GM12865 (cell line): ENCODE results near the gene KCNQ5.

Experiments
- DNase-seq: peaks from one replicate; pipeline ENCODE4 v3.0.0; 2010; ENCODE audit warnings: low read depth
- H3K4me3 ChIP-seq: 2 replicates; pipeline ENCODE4 v1.5.1; 2011; ENCODE audit warnings: mild to moderate bottlenecking, low read depth, low read length, control low read depth
- TF ChIP-seq, protein P1 (sequence below): IDR thresholded peaks from 2 replicates; pipeline ENCODE4 v1.5.1; 2011; ENCODE audit warnings: low read length, control low read depth, low read depth, inconsistent platforms; ENCODE audit not compliant: insufficient read depth; ENCODE audit errors: missing control alignments

The KCNQ5 gene

DNA sequence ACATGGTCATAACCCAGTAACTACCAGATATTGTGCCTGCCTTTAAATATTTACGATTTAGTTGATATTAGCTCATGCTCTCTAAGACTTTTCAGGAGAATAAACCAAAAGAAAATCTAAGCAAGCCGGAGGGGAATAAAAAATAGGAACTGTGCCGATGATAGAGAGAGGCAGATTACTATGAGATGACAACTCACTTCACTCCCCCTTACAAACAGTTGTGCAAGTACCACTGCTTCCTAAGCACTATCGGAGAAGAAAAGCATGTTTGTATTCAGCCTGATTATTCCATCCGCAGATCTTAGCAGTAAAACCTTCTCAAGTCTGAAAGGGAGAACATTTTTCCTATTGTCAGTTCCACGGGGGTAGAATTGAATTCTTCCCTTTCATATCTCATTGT, 294.4 kb downstream of the KCNQ5 start:
- no peak for DNase-seq

DNA sequence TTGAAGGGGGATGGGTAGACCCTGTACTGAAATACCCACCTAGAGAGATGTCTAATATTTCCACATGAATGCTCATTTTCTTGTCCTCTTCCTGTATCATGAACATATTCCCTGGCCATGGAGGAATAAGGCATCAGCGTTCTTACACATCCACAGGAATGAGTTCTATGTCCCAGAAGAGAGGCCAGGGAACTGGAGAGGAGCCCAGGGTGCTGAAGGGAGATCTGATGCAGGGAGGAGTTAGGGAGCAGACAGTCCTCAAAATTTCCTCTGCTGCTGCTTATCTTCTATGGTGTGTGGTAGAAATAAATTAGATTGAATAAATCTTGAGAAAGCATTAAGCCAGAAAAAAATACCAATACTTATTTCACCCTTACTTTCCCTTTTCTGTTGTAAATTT, 295.0 kb downstream of the KCNQ5 start:
- DNase-seq, result no peak
- no peak overlapping the region for H3K4me3 ChIP-seq
- TF ChIP-seq, protein P1, sequence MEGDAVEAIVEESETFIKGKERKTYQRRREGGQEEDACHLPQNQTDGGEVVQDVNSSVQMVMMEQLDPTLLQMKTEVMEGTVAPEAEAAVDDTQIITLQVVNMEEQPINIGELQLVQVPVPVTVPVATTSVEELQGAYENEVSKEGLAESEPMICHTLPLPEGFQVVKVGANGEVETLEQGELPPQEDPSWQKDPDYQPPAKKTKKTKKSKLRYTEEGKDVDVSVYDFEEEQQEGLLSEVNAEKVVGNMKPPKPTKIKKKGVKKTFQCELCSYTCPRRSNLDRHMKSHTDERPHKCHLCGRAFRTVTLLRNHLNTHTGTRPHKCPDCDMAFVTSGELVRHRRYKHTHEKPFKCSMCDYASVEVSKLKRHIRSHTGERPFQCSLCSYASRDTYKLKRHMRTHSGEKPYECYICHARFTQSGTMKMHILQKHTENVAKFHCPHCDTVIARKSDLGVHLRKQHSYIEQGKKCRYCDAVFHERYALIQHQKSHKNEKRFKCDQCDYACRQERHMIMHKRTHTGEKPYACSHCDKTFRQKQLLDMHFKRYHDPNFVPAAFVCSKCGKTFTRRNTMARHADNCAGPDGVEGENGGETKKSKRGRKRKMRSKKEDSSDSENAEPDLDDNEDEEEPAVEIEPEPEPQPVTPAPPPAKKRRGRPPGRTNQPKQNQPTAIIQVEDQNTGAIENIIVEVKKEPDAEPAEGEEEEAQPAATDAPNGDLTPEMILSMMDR, result no peak

More for the DNA sequence above, 294.4 kb downstream of the KCNQ5 start:
- H3K4me3 ChIP-seq, result no peak overlapping the region
- TF ChIP-seq, protein P1, result no peak

DNA sequence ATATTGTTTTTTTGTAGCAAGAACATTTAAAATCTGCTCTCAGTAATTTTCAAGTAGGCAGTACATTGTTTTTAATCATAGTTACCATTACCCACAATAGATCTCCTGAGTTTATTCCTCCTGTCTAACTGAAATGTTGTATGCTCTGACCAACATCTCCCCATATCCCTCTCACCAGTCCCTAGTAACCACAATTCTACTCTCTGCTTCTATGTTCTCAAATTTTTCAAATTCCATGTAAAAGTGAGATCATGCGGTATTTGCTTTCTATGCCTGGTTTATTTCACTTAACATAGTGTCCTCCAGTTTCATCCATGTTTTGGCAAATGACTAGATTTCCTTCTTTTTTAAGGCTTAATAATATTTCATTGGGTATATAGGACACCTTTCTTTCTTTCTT, 300.5 kb downstream of the KCNQ5 start:
- TF ChIP-seq, protein P1, result no peak
- no peak for DNase-seq
- H3K4me3 ChIP-seq, result no peak overlapping the region

DNA sequence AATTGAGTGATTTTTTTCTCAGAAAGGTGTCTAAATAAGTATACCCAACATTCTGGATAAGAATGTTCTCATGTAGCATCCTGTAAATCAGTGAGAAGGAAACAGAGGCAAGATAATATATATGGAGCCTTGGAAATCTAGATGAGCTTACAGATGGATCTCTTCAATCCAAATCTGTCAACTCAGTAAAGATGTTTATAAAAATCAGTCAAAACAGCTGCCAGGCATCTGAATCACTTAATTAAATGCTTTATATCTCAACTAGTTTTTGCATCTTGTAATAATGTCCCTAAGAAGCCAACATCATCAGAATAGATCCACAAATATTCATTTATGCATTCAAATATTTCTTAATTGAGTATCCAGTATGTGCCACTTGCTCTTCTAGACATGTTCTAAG, 303.3 kb downstream of the KCNQ5 start:
- H3K4me3 ChIP-seq, result no peak overlapping the region
- no peak for DNase-seq
- TF ChIP-seq, protein P1, result no peak

DNA sequence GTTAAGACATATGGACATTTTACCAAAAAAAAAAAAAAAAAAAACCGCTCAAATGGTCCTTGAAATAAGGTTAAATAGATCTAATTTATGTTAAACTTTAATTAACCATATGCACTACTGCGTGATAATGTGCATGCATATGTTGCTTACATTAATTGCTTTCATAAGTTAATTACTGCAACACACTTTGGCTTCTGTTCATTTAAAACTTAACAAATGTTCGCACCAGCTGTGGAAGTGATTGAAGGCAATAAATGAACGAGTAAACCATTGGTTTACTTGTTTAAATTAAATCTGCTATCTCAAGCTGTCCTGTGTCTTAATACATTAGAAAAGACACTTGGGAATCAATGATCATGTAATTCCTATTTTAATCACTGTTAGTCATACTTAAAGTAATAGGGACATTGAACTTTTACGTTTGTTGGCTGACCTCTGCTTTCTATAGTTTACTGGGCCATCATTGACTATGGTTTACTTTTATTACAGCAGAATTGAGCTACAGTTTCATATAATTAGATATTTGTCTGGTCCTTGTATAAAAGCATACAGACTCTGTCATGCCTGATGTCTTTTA, 308.8 kb downstream of the KCNQ5 start:
- TF ChIP-seq, protein P1, result no peak
- DNase-seq, result no peak
- no peak overlapping the region for H3K4me3 ChIP-seq

DNA sequence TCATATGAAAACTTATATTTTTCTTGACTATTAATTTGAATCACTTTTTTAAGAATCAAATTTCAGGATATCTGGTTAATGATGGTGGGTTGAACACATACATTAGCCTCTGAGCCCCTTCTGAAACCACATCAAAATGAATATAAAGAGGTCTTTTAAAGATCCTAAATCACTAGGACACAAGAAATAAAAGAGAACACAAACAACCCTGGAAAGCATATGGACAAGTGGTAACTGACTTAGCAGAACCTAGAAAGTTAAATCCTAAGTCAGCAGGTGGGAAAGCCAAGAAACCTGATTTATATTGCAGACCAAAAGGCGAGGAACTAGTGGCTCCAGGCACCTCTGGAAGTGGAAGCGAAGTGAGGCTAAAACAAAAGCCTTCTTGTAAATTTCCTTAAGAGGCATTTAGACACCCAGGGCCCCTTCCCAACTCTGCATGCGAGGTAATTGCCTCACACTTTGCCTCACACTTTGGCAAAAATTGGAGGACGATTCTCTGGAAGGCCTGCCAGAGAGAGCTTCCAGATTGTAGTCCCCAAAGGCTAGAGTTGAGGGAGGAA, 309.5 kb downstream of the KCNQ5 start:
- no peak overlapping the region for H3K4me3 ChIP-seq
- TF ChIP-seq, protein P1, result no peak
- DNase-seq, result no peak

DNA sequence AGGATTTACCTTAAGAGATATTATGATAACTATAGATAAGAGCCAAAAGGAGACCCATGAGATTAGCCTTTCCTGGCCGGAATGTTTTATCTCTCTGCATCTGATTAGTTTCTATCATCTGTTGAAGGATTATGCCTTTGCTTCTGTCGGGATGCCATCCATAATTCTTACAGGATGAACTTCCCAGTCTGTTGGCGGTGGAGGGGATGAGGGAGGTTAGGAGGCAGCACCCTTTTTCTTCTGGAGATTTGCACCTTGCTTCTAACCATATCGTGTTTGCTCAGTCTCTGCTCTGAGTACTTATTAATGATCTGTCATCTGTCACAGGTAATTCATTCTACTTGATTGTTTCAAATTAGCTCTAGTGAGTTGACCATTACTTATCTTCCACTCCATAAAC, 311.4 kb downstream of the KCNQ5 start:
- H3K4me3 ChIP-seq, result no peak overlapping the region
- no peak for DNase-seq
- TF ChIP-seq, protein P1, result no peak
